Uterus (tissue), 4 donors: Measurements from ENCODE around the gene CHD3. TPM values are rescaled to one million over a fixed set of nuclear protein-coding genes. Genes with fewer than 3 reads are reported as not detected.

ENCODE experiments used
- DNase-seq, 2 donors: peaks; one replicate each; pipeline ENCODE4 v3.0.0-alpha.2; 2019 to 2020
- H3K27ac ChIP-seq, 2 donors: fragments of 200-600 bp; sonication (generic); 1 replicate in 1 of 2; 2 replicates in 1 of 2; pipeline ENCODE4 v1.5.1; 2016 to 2018
- H3K27me3 ChIP-seq, 2 donors: fragments of 200-600 bp; sonication (generic); one replicate each; pipeline ENCODE4 v1.5.1; 2018 to 2019; ENCODE audit warnings: control low read depth in 1 of 2
- H3K36me3 ChIP-seq, 2 donors: fragments of 200-600 bp; sonication (generic); one replicate each; pipeline ENCODE4 v1.5.1; 2019; ENCODE audit warnings: control low read depth in 1 of 2
- H3K4me1 ChIP-seq, 2 donors: fragments of 200-600 bp; sonication (generic); one replicate each; pipeline ENCODE4 v1.5.1; 2018 to 2019; ENCODE audit warnings: control low read depth in 1 of 2
- H3K4me3 ChIP-seq, 2 donors: fragments of 200-600 bp; sonication (generic); 1 replicate in 1 of 2; 2 replicates in 1 of 2; pipeline ENCODE4 v1.5.1; 2018 to 2019; ENCODE audit warnings: mild to moderate bottlenecking in 1 of 2
- H3K9me3 ChIP-seq, 2 donors: fragments of 200-600 bp; sonication (generic); one replicate each; pipeline ENCODE4 v1.5.1; 2019; ENCODE audit warnings: control low read depth in 1 of 2
- POLR2A ChIP-seq, 2 donors: fragments of 450-650 bp; IDR thresholded peaks; one replicate each; pipeline ENCODE4 v1.6.1; 2016; ENCODE audit warnings: antibody characterized with exemption in 2 of 2, mild to moderate bottlenecking in 1 of 2, moderate library complexity in 1 of 2
- intact Hi-C: fragments of 100-400 bp; cut with DNase I; formaldehyde crosslinking; loops from one replicate; pipeline ENCODE4 v1.15.1; 2023; ENCODE audit warnings: low total_unique reads
- total RNA-seq, 4 donors: library from RNA; depleted of rRNA in 3 of 4; stranded (reverse); fragments of >200 nt in 3 of 4; gene quantifications; one replicate each; pipeline versions ENCODE4 v1.1.0 to v1.2.4, GENCODE V29; 2014 to 2023
- TF ChIP-seq, protein P1 (sequence below), 4 experiments: fragments of 200-600 bp in 2 of 4; fragments of 450-650 bp in 2 of 4; sonication (generic) in 2 of 4; IDR thresholded peaks; one replicate each; pipeline ENCODE4 v1.5.1; 2016 to 2019; ENCODE audit warnings: antibody characterized with exemption in 4 of 4, mild to moderate bottlenecking in 2 of 4, moderate library complexity in 1 of 4
- donor health status: DM: yes; HTN: yes; CAD: no.

The CHD3 gene
- total RNA-seq, 4 donors from 2014 or later = 81.0 to 165 (median 133) TPM

DNA sequence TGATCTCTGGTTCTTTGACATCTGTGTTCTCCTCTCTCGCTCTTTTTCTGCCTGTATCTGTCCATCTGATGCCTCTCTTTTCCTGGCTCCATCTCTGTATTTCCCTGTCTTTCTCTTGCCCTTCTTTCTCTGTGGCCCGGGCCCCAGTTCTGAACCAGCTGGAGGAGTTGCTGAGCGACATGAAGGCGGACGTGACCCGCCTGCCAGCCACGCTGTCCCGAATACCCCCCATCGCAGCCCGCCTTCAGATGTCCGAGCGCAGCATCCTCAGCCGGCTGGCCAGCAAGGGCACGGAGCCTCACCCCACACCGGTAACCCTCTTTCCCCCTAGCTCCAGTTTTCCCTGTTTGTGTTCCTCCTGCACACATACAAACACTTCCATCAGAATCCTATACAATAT is 21.7 kb downstream of the CHD3 start:
- Histone ChIP-seq H3K27ac (no peak overlapping the region), H3K4me1 (peaks cover 0 to 5% of the 10 kb centered on the region in 2 donors), H3K36me3 (no peaks in the 10 kb centered on the region), H3K9me3 (no peaks in the 10 kb centered on the region), H3K27me3 (no peaks in the 10 kb centered on the region), H3K4me3 (no peak overlapping the region)
- DNase-seq = no peak
- intact Hi-C loops = loop anchor here (5.0 kb wide), 1 partner anchor 82 kb away; no protein-coding TSS in a partner anchor
- no peak for TF ChIP-seq POLR2A (IDR thresholded peaks at IDR 0.05)
- TF ChIP-seq, protein P1, sequence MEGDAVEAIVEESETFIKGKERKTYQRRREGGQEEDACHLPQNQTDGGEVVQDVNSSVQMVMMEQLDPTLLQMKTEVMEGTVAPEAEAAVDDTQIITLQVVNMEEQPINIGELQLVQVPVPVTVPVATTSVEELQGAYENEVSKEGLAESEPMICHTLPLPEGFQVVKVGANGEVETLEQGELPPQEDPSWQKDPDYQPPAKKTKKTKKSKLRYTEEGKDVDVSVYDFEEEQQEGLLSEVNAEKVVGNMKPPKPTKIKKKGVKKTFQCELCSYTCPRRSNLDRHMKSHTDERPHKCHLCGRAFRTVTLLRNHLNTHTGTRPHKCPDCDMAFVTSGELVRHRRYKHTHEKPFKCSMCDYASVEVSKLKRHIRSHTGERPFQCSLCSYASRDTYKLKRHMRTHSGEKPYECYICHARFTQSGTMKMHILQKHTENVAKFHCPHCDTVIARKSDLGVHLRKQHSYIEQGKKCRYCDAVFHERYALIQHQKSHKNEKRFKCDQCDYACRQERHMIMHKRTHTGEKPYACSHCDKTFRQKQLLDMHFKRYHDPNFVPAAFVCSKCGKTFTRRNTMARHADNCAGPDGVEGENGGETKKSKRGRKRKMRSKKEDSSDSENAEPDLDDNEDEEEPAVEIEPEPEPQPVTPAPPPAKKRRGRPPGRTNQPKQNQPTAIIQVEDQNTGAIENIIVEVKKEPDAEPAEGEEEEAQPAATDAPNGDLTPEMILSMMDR (IDR thresholded peaks at IDR 0.05) = no peak

DNA sequence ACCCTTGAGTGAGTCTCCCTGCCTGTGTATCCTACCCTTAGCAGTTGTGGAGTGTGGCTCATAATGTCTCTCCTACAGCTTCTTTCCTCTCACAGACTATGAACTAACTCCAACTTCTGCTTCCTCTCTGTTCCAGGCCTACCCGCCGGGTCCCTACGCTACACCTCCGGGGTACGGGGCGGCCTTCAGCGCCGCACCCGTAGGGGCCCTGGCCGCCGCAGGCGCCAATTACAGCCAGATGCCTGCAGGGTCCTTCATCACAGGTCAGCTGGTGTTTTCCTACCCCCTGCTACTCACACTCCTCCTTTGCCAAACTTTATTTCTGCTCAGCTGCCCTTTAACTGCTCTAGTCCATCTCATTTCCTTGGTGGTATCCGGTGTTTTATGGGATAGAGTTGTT is 22.1 kb downstream of the CHD3 start:
- TF ChIP-seq POLR2A (IDR thresholded peaks at IDR 0.05) = no peak
- TF ChIP-seq, protein P1 (IDR thresholded peaks at IDR 0.05) = no peak
- intact Hi-C loops = loop anchor here (5.0 kb wide), 1 partner anchor 82 kb away; no protein-coding TSS in a partner anchor
- H3K27ac ChIP-seq = no peak overlapping the region
- H3K4me1 ChIP-seq = peaks cover 0 to 5% of the 10 kb centered on the region in 2 donors
- no peaks in the 10 kb centered on the region for H3K27me3 ChIP-seq
- no peak overlapping the region for H3K4me3 ChIP-seq
- no peak for DNase-seq
- no peaks in the 10 kb centered on the region for H3K36me3 ChIP-seq
- no peaks in the 10 kb centered on the region for H3K9me3 ChIP-seq

DNA sequence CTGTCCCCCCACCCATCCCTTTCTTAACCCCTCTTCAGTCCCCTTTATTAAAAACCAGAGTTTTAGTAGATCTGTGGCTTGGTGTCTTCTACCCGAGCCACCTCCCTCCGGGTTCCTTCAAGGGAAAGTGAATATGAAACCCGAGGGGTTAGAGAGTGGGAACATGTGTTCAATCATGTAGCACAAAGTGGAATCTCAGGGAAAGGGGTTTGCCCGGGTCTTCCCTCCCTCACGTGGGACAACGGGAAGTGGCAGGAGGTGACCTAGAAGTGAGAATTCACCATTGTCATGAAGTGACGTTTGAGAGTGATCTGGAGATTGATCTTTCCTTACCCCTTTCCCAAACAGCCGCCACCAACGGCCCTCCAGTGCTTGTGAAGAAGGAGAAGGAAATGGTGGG is 22.5 kb downstream of the CHD3 start:
- Histone ChIP-seq H3K36me3 (no peaks in the 10 kb centered on the region), H3K27me3 (no peaks in the 10 kb centered on the region), H3K27ac (no peak overlapping the region), H3K4me3 (no peak overlapping the region), H3K4me1 (peaks cover 0 to 6% of the 10 kb centered on the region in 2 donors), H3K9me3 (no peaks in the 10 kb centered on the region)
- DNase-seq = no peak
- TF ChIP-seq, protein P1 (IDR thresholded peaks at IDR 0.05) = no peak
- no peak for TF ChIP-seq POLR2A (IDR thresholded peaks at IDR 0.05)
- intact Hi-C loops = loop anchor here (5.0 kb wide), 1 partner anchor 81 kb away; no protein-coding TSS in a partner anchor

DNA sequence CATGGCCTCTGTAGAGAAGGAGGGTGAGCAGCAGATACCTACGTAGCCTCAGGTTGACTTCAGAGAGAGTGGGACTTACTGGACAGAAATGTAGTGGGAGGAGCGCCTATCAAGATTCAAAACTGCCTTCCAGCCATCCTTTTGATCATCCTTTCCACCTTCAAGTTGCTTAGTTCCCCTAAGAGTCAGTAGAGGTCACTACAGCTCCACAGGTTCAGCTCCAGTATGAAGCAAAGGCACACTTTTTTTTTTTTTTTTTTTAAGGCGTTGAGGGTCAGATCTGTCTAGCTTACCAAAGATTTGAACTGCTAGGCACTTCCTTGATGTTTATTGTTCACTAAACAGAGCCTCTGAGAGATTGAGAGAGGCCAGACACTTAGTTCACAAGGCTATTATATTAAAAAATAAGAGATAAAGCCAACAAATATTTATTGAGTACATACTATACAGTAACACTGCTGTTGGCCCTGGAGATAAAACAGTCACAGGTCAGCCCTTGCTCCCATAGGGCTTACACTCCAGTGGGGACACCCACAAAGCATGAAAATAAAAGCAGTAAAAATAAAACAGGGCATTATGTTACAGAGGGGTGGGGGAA is 24.4 kb downstream of the CHD3 start:
- no peak overlapping the region for H3K4me3 ChIP-seq
- peaks cover 0 to 15% of the 10 kb centered on the region in 2 donors for H3K4me1 ChIP-seq
- H3K27me3 ChIP-seq = no peaks in the 10 kb centered on the region
- H3K9me3 ChIP-seq = no peaks in the 10 kb centered on the region
- no peak for TF ChIP-seq POLR2A (IDR thresholded peaks at IDR 0.05)
- TF ChIP-seq, protein P1 (IDR thresholded peaks at IDR 0.05) = peak; percentile 61 to 89 (median 76)
- no peaks in the 10 kb centered on the region for H3K36me3 ChIP-seq
- intact Hi-C loops = loop anchor here (5.0 kb wide), 1 partner anchor 79 kb away; no protein-coding TSS in a partner anchor
- H3K27ac ChIP-seq = peak overlapping the region; percentile 8 to 50
- DNase-seq = peak in 1 of 2 donors; percentile 63

DNA sequence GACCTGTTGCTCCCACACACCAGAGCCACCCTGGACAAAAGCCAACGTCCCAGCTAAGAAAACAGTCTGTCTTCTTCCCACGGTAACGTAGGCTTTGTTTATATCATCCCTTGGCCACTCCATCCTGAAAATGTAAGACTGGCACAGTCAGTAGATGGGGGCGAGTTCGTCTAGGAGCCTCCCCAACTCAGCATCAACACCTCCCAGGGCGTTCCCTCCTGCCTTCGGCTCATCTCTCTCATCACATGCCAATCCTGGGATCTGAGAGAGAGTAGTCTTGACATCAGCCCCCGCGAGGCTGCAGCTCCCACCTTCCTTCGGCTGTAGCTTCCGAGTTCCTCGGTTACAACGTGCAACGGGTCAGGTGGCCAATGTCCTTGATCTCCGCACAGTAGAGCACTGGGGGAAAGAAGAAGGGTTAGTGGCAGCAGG is 26.6 kb downstream of the CHD3 start:
- intact Hi-C loops = no loop called here
- no peaks in the 10 kb centered on the region for H3K9me3 ChIP-seq

More for the DNA sequence above, 26.6 kb downstream of the CHD3 start:
- Histone ChIP-seq H3K36me3 (no peaks in the 10 kb centered on the region), H3K4me3 (peak overlapping the region; percentile 55 to 75), H3K4me1 (peaks cover 0 to 15% of the 10 kb centered on the region in 2 donors), H3K27me3 (no peaks in the 10 kb centered on the region), H3K27ac (peak overlapping the region; percentile 96 to 97)
- TF ChIP-seq, protein P1 (IDR thresholded peaks at IDR 0.05) = no peak
- no peak for TF ChIP-seq POLR2A (IDR thresholded peaks at IDR 0.05)
- DNase-seq = peak; percentile 70 to 71
